ENCODE results near the gene HECTD2. TPM values are rescaled to one million over a fixed set of nuclear protein-coding genes. Genes with fewer than 3 reads are reported as not detected.

The HECTD2 gene
- total and polyA plus RNA-seq, 7 donors: 1.7 to 15.0 (median 6.8) TPM

DNA sequence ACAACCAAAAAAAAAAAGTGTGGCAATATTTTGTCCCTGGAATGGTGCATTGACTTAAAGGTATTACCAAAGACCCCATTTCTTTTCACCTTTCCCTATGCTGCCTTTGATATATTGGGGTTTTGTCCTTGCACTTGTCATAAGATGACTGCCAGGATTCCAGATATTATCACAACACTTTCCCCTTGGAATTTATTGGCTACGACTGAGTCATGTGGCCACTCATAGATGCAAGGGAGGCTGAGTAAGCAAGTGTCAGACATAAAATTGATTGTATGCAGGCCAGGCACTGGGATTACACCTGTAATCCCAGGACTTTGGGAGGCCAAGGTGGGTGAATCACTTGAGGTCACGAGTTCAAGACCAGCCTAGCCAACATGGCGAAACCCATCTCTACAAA lies 139.1 kb downstream of the HECTD2 start:
- DNase-seq (no peak), ATAC-seq (no peak)
- 92 to 95% (median 93%) methylated on average over 3 of the region's 3 CpGs for WGBS, 3 donors
- no peak overlapping the region for H3K4me3 ChIP-seq
- no peaks in the 10 kb centered on the region for H3K27me3 ChIP-seq (ENCODE audit: insufficient read depth in 3 of 3, low read length in 2 of 3)
- intact Hi-C loops (cut with DNase I): no loop called here
- no peaks in the 10 kb centered on the region for H3K36me3 ChIP-seq (ENCODE audit: insufficient read depth in 1 of 2, low read depth in 1 of 2)
- H3K4me1 ChIP-seq: peaks cover 13% of the 10 kb centered on the region
- H3K9me3 ChIP-seq: no peaks in the 10 kb centered on the region
- TF ChIP-seq, protein P1, sequence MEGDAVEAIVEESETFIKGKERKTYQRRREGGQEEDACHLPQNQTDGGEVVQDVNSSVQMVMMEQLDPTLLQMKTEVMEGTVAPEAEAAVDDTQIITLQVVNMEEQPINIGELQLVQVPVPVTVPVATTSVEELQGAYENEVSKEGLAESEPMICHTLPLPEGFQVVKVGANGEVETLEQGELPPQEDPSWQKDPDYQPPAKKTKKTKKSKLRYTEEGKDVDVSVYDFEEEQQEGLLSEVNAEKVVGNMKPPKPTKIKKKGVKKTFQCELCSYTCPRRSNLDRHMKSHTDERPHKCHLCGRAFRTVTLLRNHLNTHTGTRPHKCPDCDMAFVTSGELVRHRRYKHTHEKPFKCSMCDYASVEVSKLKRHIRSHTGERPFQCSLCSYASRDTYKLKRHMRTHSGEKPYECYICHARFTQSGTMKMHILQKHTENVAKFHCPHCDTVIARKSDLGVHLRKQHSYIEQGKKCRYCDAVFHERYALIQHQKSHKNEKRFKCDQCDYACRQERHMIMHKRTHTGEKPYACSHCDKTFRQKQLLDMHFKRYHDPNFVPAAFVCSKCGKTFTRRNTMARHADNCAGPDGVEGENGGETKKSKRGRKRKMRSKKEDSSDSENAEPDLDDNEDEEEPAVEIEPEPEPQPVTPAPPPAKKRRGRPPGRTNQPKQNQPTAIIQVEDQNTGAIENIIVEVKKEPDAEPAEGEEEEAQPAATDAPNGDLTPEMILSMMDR (IDR thresholded peaks at IDR 0.05): no peak
- no peak overlapping the region for H3K27ac ChIP-seq

DNA sequence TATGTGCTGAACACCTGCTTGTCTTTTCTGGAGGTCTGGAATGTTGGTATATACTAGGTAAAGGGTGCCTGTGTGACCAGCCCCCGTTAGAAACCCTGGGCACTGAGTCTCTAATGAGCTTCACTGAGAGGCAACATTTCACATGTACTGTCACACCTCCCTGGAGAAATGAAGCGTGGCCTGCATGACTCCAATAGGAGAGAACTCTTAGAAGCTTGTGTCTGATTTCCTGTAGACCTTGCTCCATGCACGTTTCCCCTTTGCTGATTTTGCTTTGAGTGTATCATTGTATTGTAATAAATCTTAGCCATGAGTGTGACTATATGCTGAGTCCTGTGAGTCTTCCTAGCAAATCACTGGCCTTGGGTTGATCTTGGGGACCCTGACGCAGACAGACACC lies 139.9 kb downstream of the HECTD2 start:
- Histone ChIP-seq H3K27ac (no peak overlapping the region), H3K4me3 (no peak overlapping the region), H3K9me3 (no peaks in the 10 kb centered on the region), H3K4me1 (peaks cover 14% of the 10 kb centered on the region), H3K36me3 (ENCODE audit: insufficient read depth in 1 of 2, low read depth in 1 of 2) (no peaks in the 10 kb centered on the region), H3K27me3 (ENCODE audit: insufficient read depth in 3 of 3, low read length in 2 of 3) (no peaks in the 10 kb centered on the region)
- TF ChIP-seq, protein P1 (IDR thresholded peaks at IDR 0.05): no peak
- WGBS, 3 donors: 88 to 92% (median 88%) methylated on average over 4 of the region's 4 CpGs
- no peak for DNase-seq
- no peak for ATAC-seq
- intact Hi-C loops (cut with DNase I): loop anchor here (5.0 to 10.0 kb wide), 3 partner anchors 58 to 255 kb away; no protein-coding TSS in a partner anchor

GRCh38 chr10:91551856-91552255 lies 141.7 kb downstream of the HECTD2 start:
- Histone ChIP-seq H3K27me3 (ENCODE audit: insufficient read depth in 3 of 3, low read length in 2 of 3) (no peaks in the 10 kb centered on the region), H3K36me3 (ENCODE audit: insufficient read depth in 1 of 2, low read depth in 1 of 2) (no peaks in the 10 kb centered on the region), H3K27ac (peak overlapping the region; percentile 50), H3K9me3 (no peaks in the 10 kb centered on the region), H3K4me1 (peaks cover 32% of the 10 kb centered on the region), H3K4me3 (peak overlapping the region; percentile 25)
- TF ChIP-seq, protein P1 (IDR thresholded peaks at IDR 0.05): peak; percentile 59
- DNase-seq (no peak), ATAC-seq (peak; percentile 66 to 79 (median 76))
- 59 to 64% (median 64%) methylated on average over 8 of the region's 8 CpGs for WGBS, 3 donors
- intact Hi-C loops (cut with DNase I): loop anchor here (2.0 to 10.0 kb wide), 4 partner anchors 60 to 257 kb away; no protein-coding TSS in a partner anchor

DNA sequence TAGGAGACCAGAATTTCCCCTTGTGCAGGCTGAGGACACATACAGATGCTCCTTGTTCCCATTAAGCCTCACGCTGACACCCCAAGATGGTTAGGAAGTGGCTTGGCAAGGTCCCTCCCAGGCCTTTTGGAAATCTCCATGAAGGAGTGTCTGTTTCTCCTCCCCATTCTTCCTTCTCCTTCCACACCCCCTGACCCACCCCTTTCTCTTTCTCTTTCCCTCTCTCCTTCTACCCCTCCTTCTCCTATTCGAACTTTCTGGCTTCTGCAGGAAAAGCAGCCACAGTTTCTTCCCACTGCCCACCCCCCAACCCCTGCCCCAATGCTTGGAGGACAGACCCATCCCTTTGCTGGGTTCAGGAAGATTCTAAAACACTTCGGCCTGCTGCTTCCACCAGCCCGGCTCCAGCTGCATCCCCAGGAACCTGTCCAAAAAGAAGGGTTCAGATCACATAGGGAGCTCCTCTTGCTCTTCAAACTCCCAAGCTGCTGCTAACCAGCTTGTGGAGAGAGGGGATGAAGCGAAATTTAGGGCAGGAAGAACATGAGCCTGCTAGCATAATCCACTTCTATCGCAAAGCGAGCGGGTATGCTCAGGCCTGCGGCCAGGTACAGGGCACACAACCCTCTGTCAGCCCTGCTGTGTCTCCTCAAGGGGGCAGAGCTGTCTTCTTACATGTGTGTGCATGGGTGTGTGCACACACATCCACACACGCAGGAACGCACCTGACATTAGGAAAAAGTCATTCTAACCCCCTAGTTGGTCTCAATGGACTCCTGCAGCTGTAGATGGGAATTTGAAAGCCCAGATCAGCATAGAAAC lies 142.3 kb downstream of the HECTD2 start:
- ATAC-seq (peak; percentile 87 to 92 (median 92)), DNase-seq (no peak)
- Histone ChIP-seq H3K27me3 (ENCODE audit: insufficient read depth in 3 of 3, low read length in 2 of 3) (no peaks in the 10 kb centered on the region), H3K36me3 (ENCODE audit: insufficient read depth in 1 of 2, low read depth in 1 of 2) (no peaks in the 10 kb centered on the region), H3K9me3 (no peaks in the 10 kb centered on the region), H3K27ac (peak overlapping the region; percentile 50), H3K4me3 (peak overlapping the region; percentile 25), H3K4me1 (peaks cover 39% of the 10 kb centered on the region)
- TF ChIP-seq, protein P1 (IDR thresholded peaks at IDR 0.05): peak; percentile 61
- 39 to 67% (median 55%) methylated on average over 11 of the region's 11 CpGs for WGBS, 3 donors
- intact Hi-C loops (cut with DNase I): loop anchor here (2.0 to 10.0 kb wide), 4 partner anchors 60 to 258 kb away; no protein-coding TSS in a partner anchor
